ENCODE data around the gene TCFL5.
"Not testable (repeated sequence)": the region's sequence is repeated elsewhere in the genome, so short reads cannot be mapped to it uniquely, and the experiment has no call there.

Gene TCFL5

GRCh38 chr20:62880147-62880934 is 18.7 kb upstream of the TCFL5 start:
- no peak for DNase-seq (ENCODE audit: low read depth)

DNA sequence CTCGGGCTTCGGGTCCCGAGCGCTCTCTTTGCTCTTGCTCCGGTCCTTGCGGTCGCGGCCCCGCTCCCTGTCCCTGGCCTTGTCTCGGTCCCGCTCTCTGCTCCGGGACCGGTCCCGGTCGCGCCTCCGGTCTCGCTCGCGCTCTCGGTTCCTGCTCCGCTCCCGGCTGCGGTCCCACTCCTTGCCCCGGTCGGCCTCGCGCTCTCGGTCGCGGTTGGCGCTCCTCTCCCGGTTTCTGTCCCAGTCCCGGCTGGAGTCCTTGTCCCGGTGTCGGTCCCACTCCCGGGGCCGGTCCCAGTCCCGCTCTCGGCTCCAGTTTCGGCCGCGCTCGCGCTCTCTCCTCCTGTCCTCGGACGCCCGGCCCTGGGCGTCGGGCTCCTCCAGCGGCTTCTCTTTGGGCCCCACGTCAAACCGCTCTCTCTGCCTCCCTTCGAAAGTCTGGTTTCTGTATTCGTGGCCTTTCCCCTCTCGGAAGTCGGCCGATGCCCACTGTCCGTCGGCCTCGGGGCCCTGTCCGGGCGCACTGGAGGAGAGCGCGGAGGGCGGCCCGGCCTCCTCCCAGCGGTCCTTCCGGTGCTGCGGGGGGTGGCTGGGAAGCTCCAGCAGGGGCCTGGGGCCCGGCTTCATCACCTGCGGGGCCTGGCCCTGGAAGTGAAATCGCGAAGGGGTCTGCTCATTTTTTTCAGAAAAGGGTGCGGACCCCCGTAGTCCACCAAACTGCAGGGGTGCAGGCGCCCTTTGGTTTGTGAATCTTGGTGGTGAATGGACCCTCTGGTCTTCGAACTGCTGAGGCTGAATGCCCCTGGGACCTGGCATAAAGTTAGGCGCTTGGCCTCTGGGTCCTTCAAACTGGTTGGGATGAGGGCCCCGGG is 17.9 kb upstream of the TCFL5 start:
- DNase-seq (ENCODE audit: low read depth), result no peak

DNA sequence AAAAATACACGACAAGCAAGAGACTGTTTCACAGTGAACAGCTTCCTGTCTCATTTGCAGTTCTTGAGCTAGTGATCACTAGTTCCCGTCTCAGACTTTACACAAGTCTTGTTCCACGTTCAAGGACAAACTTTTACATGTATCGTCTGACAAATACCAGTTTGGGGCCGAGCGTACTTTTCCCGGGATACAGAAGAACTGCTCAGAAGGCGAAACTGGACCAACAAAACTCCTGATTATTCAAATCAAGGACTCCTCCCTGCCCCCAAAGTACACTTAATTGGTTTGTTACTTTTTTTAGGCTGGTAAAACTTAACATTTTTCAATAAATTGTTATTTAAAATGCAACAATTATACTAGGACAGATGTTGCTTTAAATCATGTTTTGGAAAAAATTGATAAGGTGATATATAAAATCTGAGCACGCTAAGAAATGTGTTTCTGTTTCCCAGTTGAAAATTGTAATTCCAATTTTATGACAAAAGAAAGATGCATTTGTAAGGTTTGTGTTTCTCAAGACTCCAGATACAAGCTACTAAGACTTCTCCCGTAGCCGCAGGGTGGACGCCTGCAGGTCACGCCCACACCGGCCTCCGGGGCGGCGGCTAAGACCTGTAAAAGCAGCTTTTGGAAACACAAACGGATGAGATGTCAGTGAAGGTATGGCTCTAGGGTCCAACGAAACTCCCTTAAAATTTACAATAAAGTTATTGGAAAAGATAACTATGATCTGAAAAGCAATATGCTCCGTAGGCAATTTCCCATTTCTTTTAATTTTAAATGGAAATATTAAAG is 16.8 kb upstream of the TCFL5 start:
- no peak for DNase-seq (ENCODE audit: low read depth)

GRCh38 chr20:62876902-62877816 is 15.5 kb upstream of the TCFL5 start:
- DNase-seq (ENCODE audit: low read depth), result no peak

DNA sequence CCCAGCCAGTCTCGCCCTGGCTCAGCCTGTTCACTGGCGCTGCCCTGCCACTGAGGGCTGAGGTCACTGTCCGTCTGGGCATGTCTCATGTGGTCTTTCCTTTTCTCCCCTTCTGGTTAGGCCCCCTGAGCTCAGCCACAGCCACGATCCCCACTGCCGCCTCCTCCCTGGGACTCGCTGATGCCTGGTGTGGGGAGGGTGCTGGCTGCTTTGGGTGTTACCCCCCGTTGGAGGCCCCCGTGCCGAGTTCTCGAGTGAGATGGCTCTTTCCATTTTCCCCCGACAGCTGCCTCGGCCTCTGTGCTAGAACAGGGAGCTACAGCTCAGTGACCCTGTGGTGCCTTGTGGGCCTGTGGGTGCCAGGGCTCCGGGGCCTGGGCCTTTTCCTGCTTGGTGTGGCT is 14.9 kb upstream of the TCFL5 start:
- no peak for DNase-seq (ENCODE audit: low read depth)

GRCh38 chr20:62875419-62876361 is 14.1 kb upstream of the TCFL5 start:
- DNase-seq (ENCODE audit: low read depth), result peak; percentile 77

DNA sequence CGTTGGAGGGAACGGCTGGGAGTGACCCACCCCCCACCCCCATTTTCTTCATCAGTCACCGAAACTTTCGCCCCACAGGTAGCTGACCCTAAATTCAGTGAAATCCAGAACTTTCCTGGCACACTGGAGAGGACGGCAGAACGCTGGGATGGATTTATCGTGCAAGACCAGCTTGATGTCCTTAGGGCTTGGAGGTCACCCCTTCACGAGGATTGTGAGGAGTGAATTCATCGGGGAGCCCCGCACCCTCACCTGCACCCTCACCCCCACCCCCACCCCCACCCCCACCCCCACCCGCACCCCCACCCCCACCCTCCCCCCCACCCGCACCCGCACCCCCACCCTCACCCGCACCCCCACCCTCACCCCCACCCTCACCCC is 13.3 kb upstream of the TCFL5 start:
- DNase-seq (ENCODE audit: low read depth), result no peak

GRCh38 chr20:62873681-62874031 is 12.0 kb upstream of the TCFL5 start:
- DNase-seq (ENCODE audit: low read depth), result not testable (repeated sequence)

GRCh38 chr20:62873280-62873679 is 11.7 kb upstream of the TCFL5 start:
- no peak for DNase-seq (ENCODE audit: low read depth)

- DNase-seq (ENCODE audit: low read depth), result no peak
Measured at GRCh38 chr20:62872862-62873261, 11.2 kb upstream of the TCFL5 start.

GRCh38 chr20:62872184-62872847 is 10.7 kb upstream of the TCFL5 start:
- DNase-seq (ENCODE audit: low read depth), result no peak

DNA sequence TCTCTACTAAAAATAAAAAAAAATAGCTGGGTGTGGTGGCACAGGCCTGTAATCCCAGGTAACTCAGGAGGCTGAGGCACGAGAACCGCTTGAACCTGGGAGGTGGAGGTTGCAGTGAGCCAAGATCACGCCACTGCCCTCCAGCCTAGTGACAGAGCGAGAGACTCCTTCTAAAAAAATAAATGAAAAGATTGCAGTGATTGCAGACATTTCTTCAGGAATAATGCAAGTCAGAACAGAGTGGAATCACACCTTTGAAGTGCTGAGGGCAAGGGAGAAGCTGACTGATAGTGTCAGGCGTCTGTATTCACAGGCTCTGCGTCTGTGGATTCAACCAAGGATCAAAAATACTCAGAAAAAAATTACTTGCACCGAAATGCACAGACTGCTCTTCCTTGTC is 2.6 kb upstream of the TCFL5 start:
- DNase-seq (ENCODE audit: low read depth), result no peak

DNA sequence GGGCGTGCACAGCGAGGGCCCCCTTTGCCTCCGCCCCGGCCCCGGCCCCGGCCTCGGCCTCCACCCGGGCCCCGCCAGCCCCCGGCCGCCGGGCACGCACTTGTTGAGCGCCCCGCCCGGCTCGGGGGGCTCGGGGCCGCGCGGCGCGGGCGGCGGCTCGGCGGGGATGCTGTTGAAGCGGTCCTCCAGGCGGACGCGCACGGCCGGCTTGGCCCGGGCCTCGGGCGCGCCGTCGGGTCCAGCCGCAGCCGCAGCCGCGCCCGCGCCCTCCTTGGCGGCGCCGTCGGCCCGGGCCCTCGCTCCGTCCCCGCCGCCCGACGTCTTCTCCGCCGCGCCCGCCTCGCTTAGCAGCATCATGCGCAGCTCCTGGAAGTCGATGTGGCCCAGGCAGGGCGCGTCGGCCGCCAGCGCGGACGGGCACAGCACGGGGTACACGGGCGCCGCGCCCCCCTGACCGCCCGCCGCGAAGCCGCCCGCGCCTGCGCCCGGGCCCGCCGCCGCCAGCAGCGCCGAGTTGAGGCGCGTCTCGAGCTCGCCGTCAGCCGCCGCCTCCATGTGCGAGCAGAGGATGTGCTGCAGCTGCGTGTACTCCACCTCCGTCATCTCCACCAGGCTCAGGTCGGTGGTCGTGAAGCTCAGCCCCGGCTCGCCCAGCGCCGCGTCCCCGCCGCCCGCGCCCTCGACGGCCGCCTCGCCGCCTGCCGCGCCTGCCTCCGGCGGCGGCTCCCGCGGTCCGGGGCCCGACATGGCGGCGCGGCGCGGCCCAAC is 514 bp downstream of the TCFL5 start:
- DNase-seq (ENCODE audit: low read depth), result no peak

DNA sequence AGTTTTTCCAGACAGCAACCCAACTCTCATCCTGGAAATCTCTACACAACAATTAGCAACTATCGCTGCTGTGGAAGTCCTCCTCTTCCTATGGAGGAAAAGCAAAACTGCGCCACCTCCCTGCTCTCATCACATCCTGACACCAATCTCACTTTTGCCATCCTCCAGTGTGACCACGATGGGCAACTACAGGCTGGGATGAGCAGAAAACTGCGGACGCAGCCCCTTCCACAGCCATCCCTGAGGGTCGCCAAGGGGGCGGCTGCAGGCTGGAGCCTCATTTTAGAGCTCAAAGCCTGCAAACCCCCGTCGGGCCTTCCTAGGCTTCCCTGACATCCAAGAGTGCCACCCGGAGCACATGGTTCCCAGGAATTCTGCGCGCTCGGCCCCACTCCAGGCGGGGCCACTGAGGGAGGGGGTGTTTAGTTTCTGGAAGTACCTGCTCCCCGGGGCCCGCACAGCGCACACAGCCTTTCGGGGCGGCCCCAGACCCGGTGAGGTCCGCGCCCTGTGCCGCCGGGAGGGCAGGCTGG is 1.2 kb downstream of the TCFL5 start:
- DNase-seq (ENCODE audit: low read depth), result no peak

DNA sequence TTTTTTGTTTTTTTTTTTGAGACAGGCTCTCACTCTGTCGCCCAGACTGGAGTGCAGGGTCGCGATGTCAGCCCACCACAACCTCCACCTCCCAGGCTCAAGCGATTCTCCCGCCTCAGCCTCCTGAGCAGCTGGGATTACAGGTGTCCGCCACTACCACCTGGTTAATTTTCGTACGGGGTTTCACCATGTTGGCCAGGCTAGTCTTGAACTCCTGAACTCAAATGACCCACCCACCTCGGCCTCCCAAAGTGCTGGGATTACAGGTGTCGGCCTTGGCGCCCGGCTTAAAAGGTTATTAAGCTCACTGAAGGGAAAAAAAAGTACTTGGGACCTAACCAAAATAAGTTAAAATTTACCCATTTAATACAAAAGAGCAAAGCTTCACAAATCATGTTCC is 1.9 kb downstream of the TCFL5 start:
- DNase-seq (ENCODE audit: low read depth), result no peak

- no peak for DNase-seq (ENCODE audit: low read depth)
Measured at GRCh38 chr20:62858058-62858830, 3.4 kb downstream of the TCFL5 start.

DNA sequence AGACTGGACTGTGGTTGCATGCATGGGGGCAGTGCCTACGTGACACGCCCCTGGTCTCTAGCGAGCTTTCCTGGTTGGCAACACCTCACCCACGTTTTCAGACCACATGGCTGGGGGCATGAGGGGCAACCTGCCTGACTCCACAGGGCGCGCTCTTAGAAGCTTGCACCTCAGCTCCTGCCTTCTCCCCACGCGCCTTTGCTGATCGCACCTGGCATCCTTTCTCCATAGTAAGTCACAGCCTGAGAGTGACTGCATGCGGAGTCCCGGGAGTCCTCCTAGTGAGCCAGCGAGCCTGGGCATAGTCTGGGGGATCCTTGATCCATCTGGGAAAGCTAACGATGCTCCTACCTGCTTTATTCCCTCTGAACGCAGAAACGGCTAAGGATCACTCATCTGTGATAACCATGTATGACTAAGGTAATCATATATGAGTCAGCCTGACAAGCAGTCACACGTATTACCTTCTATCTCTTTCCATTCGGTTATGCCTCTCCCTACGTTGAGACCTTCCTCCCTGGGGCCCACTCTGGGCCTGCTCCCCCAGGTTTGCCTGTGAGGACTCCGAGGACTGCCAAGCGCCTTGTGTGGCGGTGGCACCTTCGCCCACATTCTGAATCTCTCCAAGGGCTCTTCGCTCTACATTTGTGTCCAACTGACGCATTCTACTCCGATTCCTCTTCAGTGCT is 4.5 kb downstream of the TCFL5 start:
- no peak for DNase-seq (ENCODE audit: low read depth)

Measured in stromal cell of bone marrow (primary cell).